ENCODE measurements around the gene PEX14. TPM values are rescaled to one million over a fixed set of nuclear protein-coding genes. Genes with fewer than 3 reads are reported as not detected.

Gene PEX14
- total RNA-seq, 1 donor from 2014 or later = 17.8 TPM

DNA sequence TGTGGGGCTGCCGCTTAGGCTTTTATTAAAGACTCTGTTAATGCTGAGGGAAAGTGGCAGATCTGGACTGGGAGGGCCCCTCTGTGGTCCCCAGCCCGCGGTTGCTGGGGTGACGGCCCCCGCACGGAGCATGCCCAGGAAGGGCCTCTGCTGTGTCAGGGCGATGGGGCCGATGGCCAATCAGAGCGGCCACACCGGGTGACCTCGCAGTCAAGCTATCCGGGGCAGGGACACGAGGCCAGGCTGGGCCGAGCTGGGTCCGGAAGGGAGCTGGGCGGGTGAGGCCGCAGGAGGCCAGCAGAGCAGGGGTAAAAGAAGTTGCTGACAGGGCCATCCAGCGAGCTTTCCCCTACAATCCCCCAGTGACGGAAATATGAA lies 176.6 kb downstream of the PEX14 start:
- no peak overlapping the region for H3K4me3 Mint-ChIP-seq

DNA sequence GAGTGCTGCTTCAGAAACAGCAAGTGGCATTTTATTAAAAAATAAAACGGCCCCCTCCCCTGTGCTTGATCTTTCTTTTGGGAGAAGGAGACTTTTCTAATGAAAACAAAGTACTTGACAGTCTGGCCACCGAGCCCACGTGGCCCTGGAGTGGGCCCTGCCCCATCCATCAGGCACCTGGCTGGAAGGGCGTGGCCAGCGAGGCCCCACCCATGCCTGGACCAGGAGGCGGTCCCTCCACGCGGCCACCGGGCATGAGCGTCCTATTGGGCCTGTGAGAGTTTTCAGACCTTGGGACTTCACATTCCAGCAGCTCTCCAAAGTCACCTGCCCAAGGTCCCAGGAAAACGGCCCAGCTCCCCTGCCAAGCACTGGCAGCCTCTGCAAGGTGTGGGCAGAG lies 177.0 kb downstream of the PEX14 start:
- Mint-ChIP-seq H3K27ac (no peak overlapping the region), H3K4me1 (no peaks in the 10 kb centered on the region), H3K36me3 (ENCODE audit: low read depth) (peaks cover 37% of the 10 kb centered on the region), H3K4me3 (no peak overlapping the region), H3K9me3 (no peaks in the 10 kb centered on the region), H3K27me3 (no peaks in the 10 kb centered on the region)
- intact Hi-C loops (cut with micrococcal nuclease) = no loop called here
- TF ChIP-seq, protein P1, sequence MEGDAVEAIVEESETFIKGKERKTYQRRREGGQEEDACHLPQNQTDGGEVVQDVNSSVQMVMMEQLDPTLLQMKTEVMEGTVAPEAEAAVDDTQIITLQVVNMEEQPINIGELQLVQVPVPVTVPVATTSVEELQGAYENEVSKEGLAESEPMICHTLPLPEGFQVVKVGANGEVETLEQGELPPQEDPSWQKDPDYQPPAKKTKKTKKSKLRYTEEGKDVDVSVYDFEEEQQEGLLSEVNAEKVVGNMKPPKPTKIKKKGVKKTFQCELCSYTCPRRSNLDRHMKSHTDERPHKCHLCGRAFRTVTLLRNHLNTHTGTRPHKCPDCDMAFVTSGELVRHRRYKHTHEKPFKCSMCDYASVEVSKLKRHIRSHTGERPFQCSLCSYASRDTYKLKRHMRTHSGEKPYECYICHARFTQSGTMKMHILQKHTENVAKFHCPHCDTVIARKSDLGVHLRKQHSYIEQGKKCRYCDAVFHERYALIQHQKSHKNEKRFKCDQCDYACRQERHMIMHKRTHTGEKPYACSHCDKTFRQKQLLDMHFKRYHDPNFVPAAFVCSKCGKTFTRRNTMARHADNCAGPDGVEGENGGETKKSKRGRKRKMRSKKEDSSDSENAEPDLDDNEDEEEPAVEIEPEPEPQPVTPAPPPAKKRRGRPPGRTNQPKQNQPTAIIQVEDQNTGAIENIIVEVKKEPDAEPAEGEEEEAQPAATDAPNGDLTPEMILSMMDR (IDR thresholded peaks at IDR 0.05) = no peak
- DNase-seq (no peak), ATAC-seq (ENCODE audit: low read depth) (no peak)
- ChIA-PET CTCF (no interaction called here), POLR2A (no interaction called here)

More for the DNA sequence above, 176.6 kb downstream of the PEX14 start:
- H3K4me1 Mint-ChIP-seq = no peaks in the 10 kb centered on the region
- no peaks in the 10 kb centered on the region for H3K9me3 Mint-ChIP-seq
- H3K36me3 Mint-ChIP-seq (ENCODE audit: low read depth) = peaks cover 40% of the 10 kb centered on the region
- no peak overlapping the region for H3K27ac Mint-ChIP-seq
- no peaks in the 10 kb centered on the region for H3K27me3 Mint-ChIP-seq
- intact Hi-C loops (cut with micrococcal nuclease) = no loop called here
- POLR2A ChIA-PET = no interaction called here
- CTCF ChIA-PET = no interaction called here
- DNase-seq (no peak), ATAC-seq (ENCODE audit: low read depth) (no peak)
- TF ChIP-seq, protein P1 (IDR thresholded peaks at IDR 0.05) = no peak

DNA sequence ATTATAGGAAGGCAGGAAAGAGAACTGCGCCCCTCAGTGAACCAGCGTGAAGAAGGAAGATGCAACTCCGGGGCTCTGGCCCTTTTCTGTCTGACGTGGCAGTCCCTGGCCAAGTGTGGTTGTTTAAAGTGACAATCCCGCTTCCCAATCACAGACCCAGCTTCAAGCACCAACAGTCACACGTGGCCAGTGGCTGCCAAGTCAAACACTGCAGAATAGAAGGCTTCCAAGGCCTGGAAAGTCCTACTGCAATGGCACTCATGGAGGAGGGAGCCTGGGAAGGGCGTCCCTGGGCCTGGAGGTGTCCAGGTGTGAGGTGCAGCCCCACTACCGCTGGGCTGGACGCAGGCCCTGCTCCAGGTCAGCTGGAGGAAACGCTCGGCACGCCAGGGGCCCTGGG lies 177.9 kb downstream of the PEX14 start:
- no peaks in the 10 kb centered on the region for H3K27me3 Mint-ChIP-seq
- intact Hi-C loops (cut with micrococcal nuclease) = no loop called here
- DNase-seq (no peak), ATAC-seq (ENCODE audit: low read depth) (no peak)
- POLR2A ChIA-PET = interaction anchor here (0.7 kb wide), 1 partner anchor 183 kb away, joined by 3 read pairs; no protein-coding TSS in a partner anchor
- TF ChIP-seq, protein P1 (IDR thresholded peaks at IDR 0.05) = no peak
- no peak overlapping the region for H3K4me3 Mint-ChIP-seq
- H3K36me3 Mint-ChIP-seq (ENCODE audit: low read depth) = peaks cover 39% of the 10 kb centered on the region
- CTCF ChIA-PET = no interaction called here
- H3K4me1 Mint-ChIP-seq = no peaks in the 10 kb centered on the region
- H3K9me3 Mint-ChIP-seq = no peaks in the 10 kb centered on the region
- no peak overlapping the region for H3K27ac Mint-ChIP-seq

DNA sequence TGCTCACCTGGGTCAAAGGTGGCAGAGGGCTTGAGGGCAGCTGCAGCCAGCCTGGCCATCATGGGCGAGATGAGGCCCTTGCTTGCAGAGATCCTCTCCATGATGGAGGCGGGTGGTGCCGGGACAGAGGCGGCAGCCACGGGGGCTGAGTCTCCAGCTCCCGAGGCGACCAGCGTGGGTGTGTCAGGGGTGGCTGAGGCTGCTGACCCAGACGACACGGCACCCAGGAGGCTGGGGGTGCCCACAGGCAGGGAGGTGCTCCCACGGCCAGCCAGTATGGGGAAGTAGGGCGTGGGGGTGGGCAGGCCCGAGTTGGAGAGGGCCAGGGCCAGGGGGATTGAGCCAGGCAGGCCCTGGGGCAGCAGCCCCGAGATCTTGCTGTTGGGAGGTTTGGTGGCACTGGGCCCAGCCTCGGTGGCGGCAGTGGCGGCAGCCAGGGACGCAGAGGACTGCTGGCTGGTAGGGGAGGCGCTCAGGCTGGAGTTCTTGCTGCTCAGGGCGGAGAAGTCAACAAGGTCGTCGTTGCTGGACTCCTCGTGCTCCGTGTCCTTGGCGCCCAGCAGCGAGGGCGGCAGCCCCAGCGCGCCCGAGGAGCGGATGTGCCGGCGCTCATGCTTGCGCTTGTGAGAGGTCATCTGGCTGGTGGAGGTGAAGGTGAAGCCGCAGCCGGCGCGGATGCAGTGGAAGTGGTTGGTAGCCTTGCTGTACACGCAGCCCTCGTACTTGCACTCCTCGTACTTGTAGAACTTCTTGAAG lies 178.8 kb downstream of the PEX14 start:
- ChIA-PET POLR2A (no interaction called here), CTCF (no interaction called here)
- TF ChIP-seq, protein P1 (IDR thresholded peaks at IDR 0.05) = no peak
- no peak overlapping the region for H3K27ac Mint-ChIP-seq
- DNase-seq = no peak
- intact Hi-C loops (cut with micrococcal nuclease) = no loop called here
- H3K4me3 Mint-ChIP-seq = no peak overlapping the region
- no peaks in the 10 kb centered on the region for H3K4me1 Mint-ChIP-seq
- ATAC-seq (ENCODE audit: low read depth) = no peak
- H3K9me3 Mint-ChIP-seq = no peaks in the 10 kb centered on the region
- H3K27me3 Mint-ChIP-seq = no peaks in the 10 kb centered on the region
- H3K36me3 Mint-ChIP-seq (ENCODE audit: low read depth) = peaks cover 36% of the 10 kb centered on the region

DNA sequence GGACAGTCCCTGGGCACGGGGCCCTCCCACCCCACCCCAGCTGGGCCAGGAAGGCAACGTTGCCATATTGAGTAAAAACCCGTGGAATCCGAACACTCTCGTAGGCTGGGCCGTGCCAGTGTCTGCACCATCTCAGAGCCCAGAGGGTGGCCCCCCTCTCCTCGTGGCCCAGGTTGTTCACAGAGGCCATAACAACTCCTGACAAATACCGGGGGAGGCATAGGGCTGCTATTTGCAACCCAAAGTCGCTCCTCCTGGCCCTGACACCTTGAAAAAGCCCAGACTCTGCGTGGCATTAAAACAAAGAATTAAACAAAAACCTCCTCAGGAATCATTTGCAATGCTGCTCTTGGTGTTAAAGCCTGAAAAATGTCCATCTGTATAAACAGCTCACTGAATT lies 180.3 kb downstream of the PEX14 start:
- ATAC-seq (ENCODE audit: low read depth) (no peak), DNase-seq (no peak)
- peaks cover 40% of the 10 kb centered on the region for H3K36me3 Mint-ChIP-seq (ENCODE audit: low read depth)
- intact Hi-C loops (cut with micrococcal nuclease) = no loop called here
- TF ChIP-seq, protein P1 (IDR thresholded peaks at IDR 0.05) = no peak
- H3K27ac Mint-ChIP-seq = no peak overlapping the region
- no peaks in the 10 kb centered on the region for H3K4me1 Mint-ChIP-seq
- CTCF ChIA-PET = no interaction called here
- H3K9me3 Mint-ChIP-seq = no peaks in the 10 kb centered on the region
- no peaks in the 10 kb centered on the region for H3K27me3 Mint-ChIP-seq
- no peak overlapping the region for H3K4me3 Mint-ChIP-seq
- POLR2A ChIA-PET = interaction anchor here (0.6 kb wide), 1 partner anchor 354 kb away, joined by 4 read pairs; no protein-coding TSS in a partner anchor
